Vagina (tissue), 2 donors: Measurements from ENCODE around the gene JMJD6.

Source experiments
- POLR2A ChIP-seq, 2 donors: fragments of 450-650 bp; IDR thresholded peaks; one replicate each; pipeline ENCODE4 v1.6.1; 2017; ENCODE audit warnings: antibody characterized with exemption in 2 of 2, mild to moderate bottlenecking in 2 of 2, moderate library complexity in 2 of 2
- POLR2AphosphoS5 ChIP-seq, 2 donors: sonication (generic); formaldehyde crosslinking; IDR thresholded peaks; one replicate each; pipeline ENCODE4 v1.9.0; 2017; ENCODE audit warnings: antibody characterized with exemption in 2 of 2, mild to moderate bottlenecking in 2 of 2, low read depth in 1 of 2; ENCODE audit not compliant: insufficient read depth in 1 of 2
- TF ChIP-seq, protein P1 (sequence below), 3 experiments: fragments of 450-650 bp in 2 of 3; fragments of 200-600 bp in 1 of 3; sonication (generic) in 1 of 3; IDR thresholded peaks; one replicate each; pipeline ENCODE4 v1.5.1; 2017 to 2019; ENCODE audit warnings: antibody characterized with exemption in 3 of 3, mild to moderate bottlenecking in 2 of 3, moderate library complexity in 2 of 3

DNA sequence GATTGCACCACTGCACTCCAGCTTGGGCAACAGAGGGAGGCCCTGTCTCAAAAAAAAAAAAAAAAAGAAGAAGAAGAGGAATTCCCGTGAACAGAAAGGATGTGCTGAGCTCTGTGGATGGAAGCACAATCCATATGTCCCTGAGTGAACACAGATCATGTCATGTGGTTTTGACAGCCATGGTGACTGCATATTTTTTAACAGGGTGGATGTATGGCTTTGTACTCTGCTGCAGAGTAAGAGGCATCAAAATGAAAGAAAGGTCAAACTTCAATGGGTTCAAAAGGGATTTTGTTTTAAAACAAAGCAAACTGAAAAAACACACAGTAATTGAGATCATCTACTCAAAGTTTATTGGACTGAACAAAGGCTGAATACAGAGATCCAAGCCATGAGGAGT lies 47.2 kb downstream of the JMJD6 start:
- TF ChIP-seq, protein P1, sequence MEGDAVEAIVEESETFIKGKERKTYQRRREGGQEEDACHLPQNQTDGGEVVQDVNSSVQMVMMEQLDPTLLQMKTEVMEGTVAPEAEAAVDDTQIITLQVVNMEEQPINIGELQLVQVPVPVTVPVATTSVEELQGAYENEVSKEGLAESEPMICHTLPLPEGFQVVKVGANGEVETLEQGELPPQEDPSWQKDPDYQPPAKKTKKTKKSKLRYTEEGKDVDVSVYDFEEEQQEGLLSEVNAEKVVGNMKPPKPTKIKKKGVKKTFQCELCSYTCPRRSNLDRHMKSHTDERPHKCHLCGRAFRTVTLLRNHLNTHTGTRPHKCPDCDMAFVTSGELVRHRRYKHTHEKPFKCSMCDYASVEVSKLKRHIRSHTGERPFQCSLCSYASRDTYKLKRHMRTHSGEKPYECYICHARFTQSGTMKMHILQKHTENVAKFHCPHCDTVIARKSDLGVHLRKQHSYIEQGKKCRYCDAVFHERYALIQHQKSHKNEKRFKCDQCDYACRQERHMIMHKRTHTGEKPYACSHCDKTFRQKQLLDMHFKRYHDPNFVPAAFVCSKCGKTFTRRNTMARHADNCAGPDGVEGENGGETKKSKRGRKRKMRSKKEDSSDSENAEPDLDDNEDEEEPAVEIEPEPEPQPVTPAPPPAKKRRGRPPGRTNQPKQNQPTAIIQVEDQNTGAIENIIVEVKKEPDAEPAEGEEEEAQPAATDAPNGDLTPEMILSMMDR (IDR thresholded peaks at IDR 0.05), result no peak
- TF ChIP-seq POLR2A (IDR thresholded peaks at IDR 0.05) (no peak), POLR2AphosphoS5 (IDR thresholded peaks at IDR 0.05; ENCODE audit: insufficient read depth in 1 of 2, low read depth in 1 of 2) (no peak)
